AG09309 (cell line): ENCODE results near the gene NOM1.

Source experiments
- DNase-seq: peaks from one replicate; pipeline ENCODE4 v3.0.0-alpha.2; 2010; ENCODE audit warnings: low read depth
- H3K4me3 ChIP-seq: 2 replicates; pipeline ENCODE4 v1.5.1; 2011; ENCODE audit warnings: mild to moderate bottlenecking, low read depth, low read length, moderate library complexity; ENCODE audit not compliant: control insufficient read depth
- TF ChIP-seq, protein P1 (sequence below): IDR thresholded peaks from 2 replicates; pipeline ENCODE4 v1.5.1; 2011; ENCODE audit warnings: mild to moderate bottlenecking, low read depth, low read length, inconsistent platforms; ENCODE audit not compliant: insufficient read depth, control insufficient read depth; ENCODE audit errors: missing control alignments

NOM1 gene

DNA sequence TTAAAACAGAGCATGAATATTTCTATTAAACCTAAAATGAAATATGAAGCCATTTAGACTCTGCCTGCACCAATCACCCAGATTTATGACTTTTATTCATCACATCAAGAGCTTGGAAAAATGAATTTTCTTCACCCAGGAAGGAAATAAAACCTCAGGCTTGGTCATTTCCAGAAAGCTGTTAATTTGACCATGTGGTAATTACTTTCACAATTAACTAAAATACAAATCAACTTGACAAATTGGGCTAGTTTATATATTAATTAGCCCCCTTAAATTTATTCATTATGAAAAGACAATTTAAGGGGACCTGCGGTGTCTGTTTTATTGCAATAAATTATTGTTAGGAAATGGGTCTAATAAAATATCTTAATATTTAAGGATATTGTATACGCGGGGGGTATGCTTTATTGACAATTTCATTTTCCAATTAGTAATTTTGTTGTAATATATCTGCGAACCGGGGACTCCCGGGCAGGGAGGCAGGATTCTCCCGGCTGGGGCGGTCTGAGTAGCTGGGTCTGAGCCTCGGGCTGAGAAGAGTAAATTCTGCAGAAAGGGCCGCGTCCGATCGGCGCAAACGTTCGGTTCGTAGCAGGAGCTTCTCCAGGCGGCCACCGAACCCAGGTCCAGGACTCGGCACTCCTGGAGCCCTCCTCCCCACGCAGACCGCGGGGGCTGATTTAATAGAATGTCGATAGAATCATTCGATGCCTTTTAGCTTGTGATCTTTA is 70.4 kb downstream of the NOM1 start:
- H3K4me3 ChIP-seq: no peak overlapping the region
- DNase-seq: no peak
- TF ChIP-seq, protein P1, sequence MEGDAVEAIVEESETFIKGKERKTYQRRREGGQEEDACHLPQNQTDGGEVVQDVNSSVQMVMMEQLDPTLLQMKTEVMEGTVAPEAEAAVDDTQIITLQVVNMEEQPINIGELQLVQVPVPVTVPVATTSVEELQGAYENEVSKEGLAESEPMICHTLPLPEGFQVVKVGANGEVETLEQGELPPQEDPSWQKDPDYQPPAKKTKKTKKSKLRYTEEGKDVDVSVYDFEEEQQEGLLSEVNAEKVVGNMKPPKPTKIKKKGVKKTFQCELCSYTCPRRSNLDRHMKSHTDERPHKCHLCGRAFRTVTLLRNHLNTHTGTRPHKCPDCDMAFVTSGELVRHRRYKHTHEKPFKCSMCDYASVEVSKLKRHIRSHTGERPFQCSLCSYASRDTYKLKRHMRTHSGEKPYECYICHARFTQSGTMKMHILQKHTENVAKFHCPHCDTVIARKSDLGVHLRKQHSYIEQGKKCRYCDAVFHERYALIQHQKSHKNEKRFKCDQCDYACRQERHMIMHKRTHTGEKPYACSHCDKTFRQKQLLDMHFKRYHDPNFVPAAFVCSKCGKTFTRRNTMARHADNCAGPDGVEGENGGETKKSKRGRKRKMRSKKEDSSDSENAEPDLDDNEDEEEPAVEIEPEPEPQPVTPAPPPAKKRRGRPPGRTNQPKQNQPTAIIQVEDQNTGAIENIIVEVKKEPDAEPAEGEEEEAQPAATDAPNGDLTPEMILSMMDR: no peak

DNA sequence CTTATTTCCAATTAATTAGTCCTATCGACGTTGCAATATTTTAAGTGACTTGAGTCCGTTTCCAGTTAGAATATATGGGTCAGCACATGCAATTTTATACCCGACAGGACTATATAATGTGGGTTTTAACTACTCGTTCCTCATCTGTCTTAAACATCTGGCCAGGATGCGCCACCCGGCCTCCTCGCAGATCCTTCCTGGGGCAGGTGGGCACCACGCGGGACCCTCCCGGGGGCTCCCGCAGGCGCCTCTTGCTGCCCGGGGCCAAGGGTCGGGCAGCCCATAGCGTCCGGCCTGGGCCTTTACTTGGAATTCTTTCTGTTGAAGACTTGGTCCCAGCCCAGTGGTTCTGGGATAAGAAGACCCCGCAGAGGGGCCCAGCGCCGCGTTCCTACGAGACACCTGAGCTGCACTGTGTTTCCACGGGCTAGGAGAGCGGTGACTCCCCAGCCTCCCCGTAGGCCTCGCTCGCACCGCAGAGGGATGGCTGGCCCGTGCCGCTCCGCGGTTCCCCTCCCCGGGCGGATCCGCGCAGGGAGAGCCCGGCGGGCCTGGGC is 71.1 kb downstream of the NOM1 start:
- TF ChIP-seq, protein P1: no peak
- DNase-seq: no peak
- no peak overlapping the region for H3K4me3 ChIP-seq

DNA sequence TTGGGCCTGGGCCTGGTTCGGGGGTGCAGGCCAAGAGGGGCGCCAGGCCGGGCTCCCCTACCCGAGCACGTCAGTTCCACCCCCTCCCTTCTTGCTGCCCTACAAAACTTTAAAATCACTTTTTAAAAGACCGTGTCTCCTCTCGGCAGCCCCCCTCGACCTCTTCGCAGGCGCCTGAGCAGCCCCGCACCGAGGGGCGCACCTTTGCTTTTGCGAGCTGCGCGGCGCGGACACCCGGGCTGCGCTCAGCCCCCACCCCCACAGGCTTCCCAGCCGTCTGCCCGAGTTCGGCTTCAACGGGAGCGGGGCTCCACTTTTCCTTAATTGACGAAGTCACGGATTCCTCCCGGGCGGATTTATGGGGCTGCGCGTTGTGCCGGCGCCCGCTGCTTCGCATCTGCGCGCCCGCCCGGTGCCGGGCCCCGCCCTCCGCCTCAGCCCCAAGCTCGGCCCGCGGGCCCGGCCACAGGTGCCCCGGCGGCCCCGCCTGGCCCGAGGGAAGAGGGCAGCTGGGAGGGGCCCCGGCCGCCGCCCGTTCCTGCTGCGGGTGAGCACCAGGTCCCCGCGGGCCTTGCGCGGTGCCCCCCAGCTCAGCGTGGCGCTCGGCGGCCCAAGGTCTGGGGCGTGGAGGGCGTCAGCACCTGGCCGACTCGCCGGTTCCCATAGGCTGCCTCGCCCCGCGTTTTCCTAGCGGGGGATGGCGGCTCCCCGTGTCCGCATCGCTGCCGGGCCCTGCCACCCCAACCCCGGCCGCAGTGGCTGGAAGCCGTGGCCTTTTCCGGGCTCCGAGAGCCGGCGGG is 71.8 kb downstream of the NOM1 start:
- DNase-seq: no peak
- TF ChIP-seq, protein P1: no peak
- H3K4me3 ChIP-seq: no peak overlapping the region

DNA sequence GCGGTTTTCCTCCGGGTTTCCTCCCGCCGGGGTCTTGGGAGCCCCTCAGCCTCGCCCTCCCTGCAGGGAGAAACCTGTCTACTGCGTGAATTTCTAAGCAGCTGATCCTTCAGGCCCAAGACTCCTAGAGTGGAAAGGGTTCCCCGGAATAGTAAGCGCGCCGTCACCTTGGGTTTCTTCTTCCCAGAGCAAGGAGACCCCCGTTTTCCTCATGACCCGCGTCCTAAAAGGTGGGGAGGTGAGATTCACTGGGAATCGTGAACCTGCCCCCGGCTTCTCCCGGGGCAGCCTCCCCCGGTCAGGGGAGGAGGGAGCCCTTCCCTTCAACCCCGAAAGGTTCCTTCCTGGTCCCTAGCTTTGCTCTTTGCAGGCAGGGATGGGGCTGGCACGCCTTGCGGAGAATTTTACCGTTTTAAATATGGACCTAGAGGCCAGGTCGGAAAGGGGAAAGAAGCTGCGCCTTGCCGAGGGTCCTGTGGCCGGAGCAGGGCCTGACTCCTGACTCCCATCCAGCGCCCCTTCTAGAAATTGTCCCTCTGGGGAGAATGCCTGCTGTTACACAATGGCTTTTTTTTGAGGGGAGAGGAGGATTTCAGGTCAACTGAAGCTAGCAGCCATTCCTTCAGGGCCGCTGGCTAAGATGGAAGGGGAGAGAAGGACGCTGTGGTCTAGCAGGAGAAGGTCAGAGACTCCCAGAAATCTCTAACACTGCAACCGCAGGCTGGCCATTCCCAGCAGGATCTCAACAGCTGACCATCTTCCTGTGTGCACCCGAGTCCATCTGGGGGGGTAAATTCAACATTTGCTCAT is 72.6 kb downstream of the NOM1 start:
- TF ChIP-seq, protein P1: no peak
- DNase-seq: no peak
- H3K4me3 ChIP-seq: no peak overlapping the region
